RKO (cell line): ENCODE measurements around the gene SMOC1.

Source experiments
- DNase-seq: peaks from one replicate; pipeline ENCODE4 v3.0.0-alpha.2; 2016; ENCODE audit warnings: low spot score

SMOC1 gene

DNA sequence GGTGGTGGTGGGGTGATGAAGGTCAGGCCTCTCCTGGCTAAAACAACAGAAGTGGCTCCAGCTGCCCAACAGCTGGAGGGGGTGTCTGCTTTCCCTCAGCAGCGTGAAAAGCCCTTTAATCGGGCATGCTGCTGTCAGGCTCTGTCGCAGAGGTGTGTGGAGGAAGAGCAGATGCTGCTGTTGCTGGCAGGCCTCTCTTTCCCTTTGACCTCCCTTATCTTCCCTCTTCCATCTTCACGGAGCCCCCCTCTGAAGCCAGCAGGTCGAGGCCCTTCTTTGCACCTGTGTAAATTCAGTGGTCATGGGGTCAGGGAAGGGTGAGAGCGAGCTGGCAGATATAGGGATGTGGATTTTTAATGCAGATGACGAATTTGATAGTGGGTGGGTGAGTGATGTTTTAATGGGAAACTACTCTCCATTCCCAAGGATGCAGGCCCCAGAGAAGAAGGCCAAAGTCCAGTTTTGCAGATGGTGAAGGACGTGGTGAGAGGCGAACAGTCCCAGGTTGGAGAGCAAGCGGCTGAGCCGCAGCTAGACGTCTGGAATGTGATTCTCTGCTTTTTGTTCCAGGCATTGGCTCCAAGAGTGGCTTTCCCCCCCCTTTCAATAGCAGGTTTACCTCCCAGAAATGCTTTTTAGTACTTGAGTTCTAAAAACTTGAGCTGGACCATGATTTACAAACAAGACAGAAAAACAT is 64.0 kb downstream of the SMOC1 start:
- DNase-seq = no peak

GRCh38 chr14:69945347-69945746 is 66.1 kb downstream of the SMOC1 start:
- DNase-seq = no peak

DNA sequence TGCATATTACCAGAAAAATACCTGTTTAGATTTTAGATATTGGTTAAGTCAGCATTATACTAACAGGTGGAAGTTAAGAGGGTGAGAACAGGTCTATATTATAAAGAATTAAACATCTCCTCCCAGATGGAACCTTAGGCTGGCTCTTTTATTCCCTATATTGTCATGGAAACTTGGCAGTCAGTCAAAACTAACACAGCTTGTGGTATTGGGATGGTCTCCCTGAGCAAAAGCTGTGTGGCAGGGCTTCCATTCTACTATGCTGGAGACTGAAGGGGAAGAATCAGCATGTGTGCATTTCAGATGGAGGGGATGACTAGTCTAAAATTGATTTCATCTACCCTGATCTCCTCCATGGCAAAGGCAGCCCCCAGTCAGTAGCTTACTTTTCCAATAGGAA is 66.7 kb downstream of the SMOC1 start:
- DNase-seq = no peak

GRCh38 chr14:69948351-69948750 is 69.1 kb downstream of the SMOC1 start:
- no peak for DNase-seq

DNA sequence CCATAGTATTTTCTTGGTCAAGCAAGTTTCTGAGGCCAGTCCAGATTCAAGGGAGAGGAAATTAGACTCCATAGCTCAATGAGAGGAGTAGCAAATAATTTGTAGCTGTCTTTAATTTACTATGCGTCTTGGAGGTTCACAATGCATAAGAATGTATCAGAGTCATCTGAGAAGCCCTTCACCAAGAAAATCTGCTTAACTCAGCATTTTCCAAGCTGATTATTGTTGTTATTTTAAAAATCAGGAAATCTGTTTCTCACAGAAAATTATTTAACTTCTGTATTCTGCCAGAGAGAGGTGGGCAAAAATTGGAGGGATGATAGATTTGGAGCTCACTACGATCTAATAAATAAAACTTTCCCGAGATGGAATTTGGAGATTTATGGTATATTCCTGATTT is 72.0 kb downstream of the SMOC1 start:
- no peak for DNase-seq

GRCh38 chr14:69951935-69952334 is 72.7 kb downstream of the SMOC1 start:
- DNase-seq = no peak

- no peak for DNase-seq
Measured at GRCh38 chr14:69953266-69953915, 74.2 kb downstream of the SMOC1 start.

DNA sequence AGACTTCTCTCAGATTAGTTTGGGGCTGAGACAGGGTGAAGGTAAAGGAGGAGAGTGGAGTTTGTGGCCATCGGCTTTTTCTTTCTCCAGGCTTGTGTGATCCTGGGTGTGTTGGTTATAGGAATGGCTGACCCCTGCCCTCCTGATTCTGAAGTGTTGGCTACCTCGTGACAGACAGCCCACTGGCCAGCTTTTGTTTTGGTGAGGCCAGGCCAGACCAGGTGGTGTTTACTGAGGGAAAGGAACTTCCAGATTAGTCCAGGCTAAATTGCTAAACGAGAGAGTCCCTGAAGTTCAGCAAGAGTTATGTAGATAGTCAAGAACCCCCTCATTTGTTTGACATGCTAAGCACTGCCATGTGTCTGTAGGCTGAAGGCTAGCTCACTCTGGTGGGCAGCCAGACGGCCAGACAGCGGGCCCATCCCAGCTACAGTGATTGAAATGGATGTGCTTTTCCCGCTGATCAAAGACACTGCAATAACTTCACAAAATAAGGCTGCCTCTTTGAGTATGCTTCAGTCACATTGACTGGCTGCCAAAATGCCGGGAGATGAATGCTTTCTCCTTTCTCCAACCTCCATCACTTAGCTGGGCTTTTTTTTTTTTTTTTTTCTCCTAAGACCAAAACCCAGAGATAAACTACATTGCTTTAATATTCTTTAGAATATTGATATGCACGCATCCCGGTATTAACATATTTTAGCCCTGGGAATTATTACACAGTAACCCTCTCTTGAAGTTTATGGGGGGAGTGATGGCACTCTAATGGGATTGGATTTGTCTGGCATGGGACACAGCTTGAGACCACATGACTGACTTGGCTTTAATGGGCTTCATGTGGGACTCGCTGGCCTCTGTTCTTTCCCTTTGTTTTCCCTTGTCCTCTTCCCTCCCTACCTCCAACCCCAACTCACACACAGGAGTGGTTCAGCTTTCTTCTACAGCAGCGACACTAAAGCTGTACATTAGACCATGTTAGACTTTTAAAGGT is 76.9 kb downstream of the SMOC1 start:
- DNase-seq = no peak

DNA sequence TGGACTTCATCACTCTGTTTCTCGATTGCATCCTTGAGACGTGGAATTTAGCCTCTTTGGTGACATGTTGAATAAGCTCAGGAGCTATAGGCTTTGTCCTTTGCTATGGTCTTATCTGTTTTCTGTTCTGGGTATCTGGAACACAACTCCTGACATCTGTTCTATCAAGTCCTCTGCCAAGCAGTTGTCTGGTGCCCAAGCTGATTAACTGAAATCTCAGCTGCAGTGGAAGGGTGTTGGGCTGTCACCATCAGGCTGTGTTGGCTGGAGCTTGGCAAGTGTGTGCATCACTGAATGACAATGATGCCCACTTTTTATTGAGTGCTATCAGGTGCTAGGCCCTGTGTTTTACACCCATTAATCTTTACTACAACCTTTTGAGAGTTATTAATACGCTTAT is 77.8 kb downstream of the SMOC1 start:
- no peak for DNase-seq

DNA sequence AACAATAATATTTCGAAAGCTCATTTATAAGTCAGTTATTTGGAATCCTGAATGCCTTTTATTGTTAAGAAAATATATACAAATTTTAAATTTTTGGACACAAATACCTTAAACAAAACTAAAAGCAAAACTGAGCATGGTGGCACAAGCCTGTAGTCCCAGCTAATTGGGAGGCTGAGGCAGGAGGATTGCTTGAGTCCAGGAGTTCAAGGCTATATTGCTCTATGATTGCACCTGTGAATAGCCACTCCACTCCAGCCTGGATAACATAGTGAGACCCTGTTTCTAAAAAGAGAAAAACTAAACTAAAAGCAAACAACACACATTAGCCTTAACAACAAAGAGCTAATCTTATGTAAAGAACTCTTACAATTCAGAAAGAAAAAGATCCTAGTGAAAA is 78.8 kb downstream of the SMOC1 start:
- no peak for DNase-seq

- DNase-seq = no peak
Measured at GRCh38 chr14:69959136-69959535, 79.9 kb downstream of the SMOC1 start.

GRCh38 chr14:69960296-69960695 is 81.1 kb downstream of the SMOC1 start:
- no peak for DNase-seq

DNA sequence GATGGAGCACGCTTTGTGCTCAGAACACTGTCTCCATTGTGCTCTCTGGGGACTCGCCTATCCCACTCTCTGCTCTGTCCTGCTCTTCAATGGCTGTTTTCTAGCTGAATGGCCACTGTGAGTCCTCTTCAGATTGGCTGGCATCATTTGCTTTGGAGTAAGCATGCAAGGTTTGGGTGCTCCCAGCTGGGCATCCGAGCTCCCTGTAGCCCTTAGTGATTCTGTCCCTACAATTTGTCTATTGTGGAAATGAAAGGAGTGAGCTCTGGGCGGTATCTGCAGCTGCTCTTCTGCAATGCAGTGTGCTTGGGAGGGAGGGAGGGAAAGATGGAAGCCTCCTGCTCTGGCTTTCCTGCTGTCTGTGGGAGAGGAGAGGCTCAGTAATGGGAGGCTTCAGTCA is 84.8 kb downstream of the SMOC1 start:
- DNase-seq = no peak

GRCh38 chr14:69964841-69965240 is 85.6 kb downstream of the SMOC1 start:
- no peak for DNase-seq

DNA sequence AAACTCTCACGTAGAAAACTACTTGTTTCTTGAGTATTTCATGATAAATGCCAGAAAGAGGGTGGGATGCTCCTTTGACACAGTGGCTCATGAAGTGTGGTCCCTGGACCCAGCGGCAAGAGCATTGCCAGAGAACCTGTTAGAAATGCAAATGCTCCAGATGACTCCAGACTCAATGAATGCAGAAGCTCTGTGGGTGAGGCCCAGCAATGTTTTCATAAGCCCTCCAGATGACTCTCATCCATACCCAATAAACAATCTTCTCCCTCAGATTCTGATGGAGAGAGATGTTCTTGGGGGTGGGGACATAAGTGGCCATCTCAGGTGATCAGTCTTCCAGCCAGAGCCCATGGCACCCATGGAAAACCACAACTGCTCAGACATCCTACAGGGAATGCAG is 88.9 kb downstream of the SMOC1 start:
- no peak for DNase-seq

- DNase-seq = no peak
Measured at GRCh38 chr14:69968681-69969080, 89.5 kb downstream of the SMOC1 start.

GRCh38 chr14:69972755-69973154 is 93.5 kb downstream of the SMOC1 start:
- no peak for DNase-seq

- no peak for DNase-seq
Measured at GRCh38 chr14:69973846-69974245, 94.6 kb downstream of the SMOC1 start.

DNA sequence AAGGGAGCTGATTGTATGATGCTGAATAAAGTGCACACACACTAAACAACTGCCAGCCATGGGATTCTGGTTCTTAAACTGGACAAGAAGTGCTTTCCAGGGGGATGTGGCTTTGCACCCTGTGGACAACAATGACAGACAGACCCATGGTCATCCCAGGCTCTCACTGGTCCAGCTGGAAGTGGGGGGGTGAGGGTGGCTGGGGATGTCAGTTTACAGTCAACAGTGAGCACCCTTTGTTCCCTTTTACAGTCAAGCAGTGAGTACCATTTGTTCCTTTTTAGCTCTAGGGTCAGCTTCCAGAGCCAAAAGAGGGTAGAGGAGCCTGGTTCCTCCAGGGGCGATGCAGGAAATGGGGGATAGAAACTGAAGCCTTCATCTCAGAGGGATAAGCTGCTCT is 100.7 kb downstream of the SMOC1 start:
- no peak for DNase-seq

GRCh38 chr14:69980457-69981425 is 101.5 kb downstream of the SMOC1 start:
- DNase-seq = no peak

DNA sequence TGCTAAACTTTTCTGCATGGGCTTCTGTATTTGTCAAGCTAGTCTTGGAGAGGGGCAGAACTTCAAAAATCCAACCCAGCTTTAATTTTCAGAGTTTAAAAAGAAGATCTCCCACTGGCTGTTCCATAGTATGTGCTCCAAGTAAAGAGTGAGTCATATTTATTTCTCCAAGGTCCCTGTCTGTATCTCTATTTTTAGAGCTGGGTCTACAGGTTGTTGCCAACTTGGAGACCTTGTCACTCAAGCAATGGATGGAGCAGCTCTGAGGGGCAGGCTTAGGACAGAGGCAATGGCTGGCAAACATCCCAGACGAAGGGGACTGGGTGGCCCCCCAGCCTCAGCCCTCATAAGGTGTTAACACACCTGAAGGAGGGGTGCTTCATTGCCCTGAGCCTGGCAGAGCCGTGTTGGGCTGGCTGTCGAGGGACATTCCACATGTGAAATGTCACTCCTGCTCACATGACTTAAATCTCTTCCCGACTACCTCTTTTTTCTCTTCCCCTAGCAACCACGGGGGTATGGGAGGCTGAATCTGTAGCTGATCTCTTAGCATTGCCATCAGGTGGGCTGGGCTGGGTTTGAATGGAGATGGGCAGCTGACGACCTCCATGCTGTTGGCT is 103.1 kb downstream of the SMOC1 start:
- DNase-seq = no peak
